GM21825 (cell line): Measurements from ENCODE around the gene CCZ1B.
"Not testable (repeated sequence)": the region's sequence is repeated elsewhere in the genome, so short reads cannot be mapped to it uniquely, and the experiment has no call there.

Source experiments
- ATAC-seq: cut with Tn5 transposase; IDR thresholded peaks from one replicate; pipeline ENCODE4 v1.9.1; 2021; ENCODE audit warnings: mild to moderate bottlenecking, moderate library complexity; ENCODE audit not compliant: unreplicated experiment

The CCZ1B gene

DNA sequence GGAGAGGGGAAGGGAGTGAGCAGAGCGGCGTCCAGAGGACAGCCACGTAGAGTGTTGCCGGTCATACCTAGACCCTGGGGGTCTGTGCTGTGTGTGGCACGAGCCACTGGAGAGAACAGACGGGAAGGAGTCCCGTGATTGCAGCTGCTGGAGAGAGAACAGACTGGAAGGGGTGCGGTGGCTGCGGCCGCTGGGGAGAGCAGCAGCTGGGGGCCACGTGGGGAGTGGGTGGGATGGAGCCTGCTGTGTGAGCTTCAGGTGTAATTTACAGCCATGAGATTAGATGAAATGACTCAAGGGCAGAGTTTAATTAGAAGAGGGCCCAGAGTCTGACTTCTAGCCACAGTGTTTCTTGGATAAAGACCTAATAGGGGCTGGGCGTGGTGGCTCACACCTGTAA is 76.7 kb downstream of the CCZ1B start:
- ATAC-seq = not testable (repeated sequence)
